ENCODE results near the gene HGD.

The HGD gene

GRCh38 chr3:120596116-120596852 lies 85.8 kb downstream of the HGD start, which contains the start of gene NDUFB4:
Gene NDUFB4 (plus strand): TSS chr3:120596336. CDS start chr3:120596360, 24 bp downstream.
- DNase-seq (ENCODE audit: low read depth): peak; percentile 98
- TF ChIP-seq CTCF (IDR thresholded peaks at IDR 0.05; ENCODE audit: insufficient read depth, low read depth, low read length, missing control alignments): no peak
- peak within 1 kb of the TSS; percentile 83 for H3K4me3 ChIP-seq (ENCODE audit: low read length)

DNA sequence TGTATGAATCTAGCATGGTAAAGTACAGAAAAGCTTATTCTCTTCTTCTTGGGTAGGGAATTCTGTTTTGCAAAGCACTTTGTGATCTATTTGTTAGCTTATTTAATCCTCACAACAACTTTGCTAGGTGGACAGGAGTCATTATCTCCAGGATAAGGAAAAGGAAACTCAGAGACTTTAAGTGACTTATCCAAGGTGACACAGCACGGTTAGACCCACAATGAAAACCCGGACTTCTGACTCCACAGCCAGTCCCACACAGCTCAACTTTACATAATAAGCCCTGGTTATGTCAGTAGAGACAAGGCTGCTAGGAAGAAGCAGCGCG lies 86.3 kb downstream of the HGD start:
- peak overlapping the region; percentile 83 for H3K4me3 ChIP-seq (ENCODE audit: low read length)
- TF ChIP-seq CTCF (IDR thresholded peaks at IDR 0.05; ENCODE audit: insufficient read depth, low read depth, low read length, missing control alignments): no peak
- no peak for DNase-seq (ENCODE audit: low read depth)

GRCh38 chr3:120587332-120587975 lies 94.6 kb downstream of the HGD start:
- no peak for DNase-seq (ENCODE audit: low read depth)
- H3K4me3 ChIP-seq (ENCODE audit: low read length): no peak overlapping the region
- TF ChIP-seq CTCF (IDR thresholded peaks at IDR 0.05; ENCODE audit: insufficient read depth, low read depth, low read length, missing control alignments): no peak

Measured in epithelial cell of esophagus (primary cell).